Nephron progenitor cell (in vitro differentiated cells): ENCODE measurements around the gene PIK3CB.

ENCODE experiments used
- DNase-seq: peaks from one replicate; pipeline ENCODE4 v3.0.0; 2021
- H3K27ac Mint-ChIP-seq: 2 replicates; pipeline ENCODE4 v1.8.0; 2021; ENCODE audit warnings: mild to moderate bottlenecking, moderate library complexity, mixed read lengths
- H3K27me3 Mint-ChIP-seq: 2 replicates; pipeline ENCODE4 v1.8.0; 2021; ENCODE audit warnings: mild to moderate bottlenecking, low read depth, mixed read lengths; ENCODE audit not compliant: poor library complexity
- H3K36me3 Mint-ChIP-seq: 2 replicates; pipeline ENCODE4 v1.8.0; 2021; ENCODE audit warnings: low read depth, mixed read lengths
- H3K4me1 Mint-ChIP-seq: 2 replicates; pipeline ENCODE4 v1.8.0; 2021; ENCODE audit warnings: mixed read lengths
- H3K4me3 Mint-ChIP-seq: 2 replicates; pipeline ENCODE4 v1.8.0; 2021; ENCODE audit warnings: mild to moderate bottlenecking, moderate library complexity, mixed read lengths
- H3K9me3 Mint-ChIP-seq: 2 replicates; pipeline ENCODE4 v1.8.0; 2021; ENCODE audit warnings: mild to moderate bottlenecking, moderate library complexity, mixed read lengths
- CTCF ChIP-seq: fragments of 200-600 bp; sonication (generic); IDR thresholded peaks from 2 replicates; pipeline ENCODE4 v1.5.0; 2021; ENCODE audit warnings: antibody characterized with exemption

The PIK3CB gene

GRCh38 chr3:138875096-138875753 is 40.5 kb upstream of the PIK3CB start:
- H3K9me3 Mint-ChIP-seq, result peaks cover 12% of the 10 kb centered on the region
- no peak overlapping the region for H3K27ac Mint-ChIP-seq
- no peaks in the 10 kb centered on the region for H3K4me1 Mint-ChIP-seq
- no peak for DNase-seq
- no peak overlapping the region for H3K4me3 Mint-ChIP-seq
- TF ChIP-seq CTCF, result no peak
- H3K27me3 Mint-ChIP-seq, result peaks cover 6% of the 10 kb centered on the region
- no peaks in the 10 kb centered on the region for H3K36me3 Mint-ChIP-seq

GRCh38 chr3:138873471-138874278 is 38.9 kb upstream of the PIK3CB start:
- no peak for DNase-seq
- H3K27me3 Mint-ChIP-seq, result peaks cover 3% of the 10 kb centered on the region
- peaks cover 12% of the 10 kb centered on the region for H3K9me3 Mint-ChIP-seq
- no peaks in the 10 kb centered on the region for H3K4me1 Mint-ChIP-seq
- H3K27ac Mint-ChIP-seq, result no peak overlapping the region
- H3K4me3 Mint-ChIP-seq, result no peak overlapping the region
- H3K36me3 Mint-ChIP-seq, result no peaks in the 10 kb centered on the region
- TF ChIP-seq CTCF, result no peak

- H3K27ac Mint-ChIP-seq, result no peak overlapping the region
- H3K27me3 Mint-ChIP-seq, result peaks cover 3% of the 10 kb centered on the region
- H3K4me3 Mint-ChIP-seq, result no peak overlapping the region
- H3K4me1 Mint-ChIP-seq, result no peaks in the 10 kb centered on the region
- H3K9me3 Mint-ChIP-seq, result peaks cover 12% of the 10 kb centered on the region
- no peak for TF ChIP-seq CTCF
- H3K36me3 Mint-ChIP-seq, result no peaks in the 10 kb centered on the region
- DNase-seq, result no peak
These were observed 37.9 kb upstream of the PIK3CB start for GRCh38 chr3:138872632-138873031.

GRCh38 chr3:138867996-138868395 is 33.3 kb upstream of the PIK3CB start:
- Mint-ChIP-seq H3K27ac (no peak overlapping the region), H3K9me3 (no peaks in the 10 kb centered on the region), H3K4me3 (no peak overlapping the region), H3K27me3 (no peaks in the 10 kb centered on the region), H3K36me3 (no peaks in the 10 kb centered on the region), H3K4me1 (peaks cover 11% of the 10 kb centered on the region)
- DNase-seq, result no peak
- TF ChIP-seq CTCF, result no peak

- Mint-ChIP-seq H3K36me3 (no peaks in the 10 kb centered on the region), H3K4me1 (peaks cover 28% of the 10 kb centered on the region), H3K4me3 (no peak overlapping the region), H3K9me3 (no peaks in the 10 kb centered on the region), H3K27me3 (peaks cover 4% of the 10 kb centered on the region), H3K27ac (no peak overlapping the region)
- TF ChIP-seq CTCF, result no peak
- no peak for DNase-seq
These were observed 29.0 kb upstream of the PIK3CB start for GRCh38 chr3:138863776-138864113.
